ENCODE data around the gene CACNG5. TPM values are rescaled to one million over a fixed set of nuclear protein-coding genes. Genes with fewer than 3 reads are reported as not detected.

CACNG5 gene
- total and polyA plus RNA-seq, 4 donors, result not detected

DNA sequence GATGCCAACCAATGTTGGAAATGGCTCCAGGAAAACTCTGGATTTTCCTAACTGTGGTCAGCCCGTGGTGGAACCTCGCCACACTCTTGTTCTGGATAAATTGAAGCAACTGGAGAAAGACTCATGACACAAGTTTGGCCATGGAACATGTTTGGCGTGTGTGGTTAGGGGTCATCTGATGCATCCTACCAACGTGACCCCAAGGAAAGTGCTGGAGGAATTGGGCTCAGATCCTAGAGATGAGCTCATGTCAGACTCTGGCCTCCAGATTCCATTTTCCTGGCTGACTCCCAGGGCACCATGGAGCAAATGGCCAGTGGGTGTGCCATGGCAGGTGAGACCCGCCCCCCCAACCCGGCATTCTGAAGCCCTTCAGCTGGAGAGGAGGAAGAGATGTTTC is 58.5 kb downstream of the CACNG5 start (continued):
- TF ChIP-seq, protein P1, sequence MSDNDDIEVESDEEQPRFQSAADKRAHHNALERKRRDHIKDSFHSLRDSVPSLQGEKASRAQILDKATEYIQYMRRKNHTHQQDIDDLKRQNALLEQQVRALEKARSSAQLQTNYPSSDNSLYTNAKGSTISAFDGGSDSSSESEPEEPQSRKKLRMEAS (IDR thresholded peaks at IDR 0.05), result no peak

DNA sequence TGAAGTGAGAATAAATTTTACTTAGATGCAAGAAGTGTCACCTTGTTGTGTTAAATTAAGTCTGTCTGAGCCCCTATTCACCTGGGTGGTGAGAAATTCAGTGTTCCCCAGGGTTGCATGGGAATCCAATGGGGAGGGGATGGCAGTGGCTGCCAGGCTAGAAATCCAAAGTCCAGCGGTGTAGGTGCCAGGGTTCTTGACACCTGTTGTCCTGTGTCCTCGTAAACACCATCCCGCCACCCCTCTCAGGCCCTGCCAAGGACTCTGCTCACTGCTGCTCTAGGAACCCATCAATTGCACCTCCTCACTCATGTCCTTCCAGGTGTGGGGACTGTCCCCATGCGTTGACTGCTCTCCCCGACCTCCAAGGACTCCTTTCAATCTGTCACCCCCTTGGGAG is 58.9 kb downstream of the CACNG5 start:
- Histone ChIP-seq H3K9me3 (ENCODE audit: control insufficient read depth in 4 of 4, low read length in 3 of 4) (no peaks in the 10 kb centered on the region), H3K4me1 (ENCODE audit: control insufficient read depth in 4 of 4, insufficient read depth in 4 of 4, low read length in 3 of 4) (no peaks in the 10 kb centered on the region), H3K36me3 (ENCODE audit: control insufficient read depth in 4 of 4, insufficient read depth in 3 of 4, low read depth in 1 of 4, low read length in 3 of 4) (no peaks in the 10 kb centered on the region), H3K4me3 (ENCODE audit: low read depth in 1 of 3, low read length in 3 of 3) (no peak overlapping the region), H3K27ac (ENCODE audit: low read depth in 1 of 2, low read length in 2 of 2) (no peak overlapping the region), H3K27me3 (ENCODE audit: control insufficient read depth in 4 of 4, insufficient read depth in 4 of 4, low read length in 3 of 4) (no peaks in the 10 kb centered on the region), H3K9ac (ENCODE audit: low read depth in 1 of 2, low read length in 2 of 2) (no peak overlapping the region)
- WGBS, result 63% methylated on average over 5 of the region's 5 CpGs
- TF ChIP-seq HNF4G (IDR thresholded peaks at IDR 0.05), result no peak
- no peak for TF ChIP-seq RAD21 (IDR thresholded peaks at IDR 0.05)
- no peak for TF ChIP-seq EGR1 (IDR thresholded peaks at IDR 0.05; ENCODE audit: low read depth in 2 of 2)
- TF ChIP-seq YY1 (IDR thresholded peaks at IDR 0.05), result no peak
- TF ChIP-seq RXRA (IDR thresholded peaks at IDR 0.05), result no peak
- no peak for DNase-seq (ENCODE audit: low spot score)

DNA sequence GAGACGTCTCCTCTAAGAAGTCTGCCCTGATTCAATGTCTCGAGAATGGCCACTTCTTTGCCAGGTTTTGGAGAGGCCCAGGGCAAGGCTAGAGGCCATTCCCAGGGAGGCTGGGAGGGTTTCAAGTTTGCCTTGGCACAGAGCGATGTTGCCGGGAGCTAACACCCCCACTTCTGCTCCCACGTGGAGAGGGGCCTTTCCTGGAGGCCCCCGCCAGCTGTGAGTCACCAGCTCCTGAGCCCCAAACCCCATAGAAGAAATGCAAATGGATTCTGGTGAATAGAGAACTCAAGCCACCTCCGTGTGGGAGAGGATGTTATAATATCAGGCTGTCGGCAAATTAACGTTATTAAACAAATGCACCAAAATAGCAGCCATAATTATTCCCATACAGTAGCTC is 62.2 kb downstream of the CACNG5 start:
- 82% methylated on average over 9 of the region's 9 CpGs for WGBS
- TF ChIP-seq, protein P2, sequence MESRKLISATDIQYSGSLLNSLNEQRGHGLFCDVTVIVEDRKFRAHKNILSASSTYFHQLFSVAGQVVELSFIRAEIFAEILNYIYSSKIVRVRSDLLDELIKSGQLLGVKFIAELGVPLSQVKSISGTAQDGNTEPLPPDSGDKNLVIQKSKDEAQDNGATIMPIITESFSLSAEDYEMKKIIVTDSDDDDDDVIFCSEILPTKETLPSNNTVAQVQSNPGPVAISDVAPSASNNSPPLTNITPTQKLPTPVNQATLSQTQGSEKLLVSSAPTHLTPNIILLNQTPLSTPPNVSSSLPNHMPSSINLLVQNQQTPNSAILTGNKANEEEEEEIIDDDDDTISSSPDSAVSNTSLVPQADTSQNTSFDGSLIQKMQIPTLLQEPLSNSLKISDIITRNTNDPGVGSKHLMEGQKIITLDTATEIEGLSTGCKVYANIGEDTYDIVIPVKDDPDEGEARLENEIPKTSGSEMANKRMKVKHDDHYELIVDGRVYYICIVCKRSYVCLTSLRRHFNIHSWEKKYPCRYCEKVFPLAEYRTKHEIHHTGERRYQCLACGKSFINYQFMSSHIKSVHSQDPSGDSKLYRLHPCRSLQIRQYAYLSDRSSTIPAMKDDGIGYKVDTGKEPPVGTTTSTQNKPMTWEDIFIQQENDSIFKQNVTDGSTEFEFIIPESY (IDR thresholded peaks at IDR 0.05), result no peak
- no peak for TF ChIP-seq GABPA (IDR thresholded peaks at IDR 0.05 in 1 of 2, conservative IDR thresholded peaks at IDR 0.05 in 1 of 2)
- TF ChIP-seq, protein P3, sequence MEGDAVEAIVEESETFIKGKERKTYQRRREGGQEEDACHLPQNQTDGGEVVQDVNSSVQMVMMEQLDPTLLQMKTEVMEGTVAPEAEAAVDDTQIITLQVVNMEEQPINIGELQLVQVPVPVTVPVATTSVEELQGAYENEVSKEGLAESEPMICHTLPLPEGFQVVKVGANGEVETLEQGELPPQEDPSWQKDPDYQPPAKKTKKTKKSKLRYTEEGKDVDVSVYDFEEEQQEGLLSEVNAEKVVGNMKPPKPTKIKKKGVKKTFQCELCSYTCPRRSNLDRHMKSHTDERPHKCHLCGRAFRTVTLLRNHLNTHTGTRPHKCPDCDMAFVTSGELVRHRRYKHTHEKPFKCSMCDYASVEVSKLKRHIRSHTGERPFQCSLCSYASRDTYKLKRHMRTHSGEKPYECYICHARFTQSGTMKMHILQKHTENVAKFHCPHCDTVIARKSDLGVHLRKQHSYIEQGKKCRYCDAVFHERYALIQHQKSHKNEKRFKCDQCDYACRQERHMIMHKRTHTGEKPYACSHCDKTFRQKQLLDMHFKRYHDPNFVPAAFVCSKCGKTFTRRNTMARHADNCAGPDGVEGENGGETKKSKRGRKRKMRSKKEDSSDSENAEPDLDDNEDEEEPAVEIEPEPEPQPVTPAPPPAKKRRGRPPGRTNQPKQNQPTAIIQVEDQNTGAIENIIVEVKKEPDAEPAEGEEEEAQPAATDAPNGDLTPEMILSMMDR (IDR thresholded peaks at IDR 0.05; ENCODE audit: low read depth, low read length, missing input control), result no peak
- no peak for TF ChIP-seq SP1 (IDR thresholded peaks at IDR 0.05)
- no peak for TF ChIP-seq HNF4G (IDR thresholded peaks at IDR 0.05)
- TF ChIP-seq NR2F2 (IDR thresholded peaks at IDR 0.05), result no peak
- no peak for TF ChIP-seq EGR1 (IDR thresholded peaks at IDR 0.05; ENCODE audit: low read depth in 2 of 2)
- TF ChIP-seq, protein P4, sequence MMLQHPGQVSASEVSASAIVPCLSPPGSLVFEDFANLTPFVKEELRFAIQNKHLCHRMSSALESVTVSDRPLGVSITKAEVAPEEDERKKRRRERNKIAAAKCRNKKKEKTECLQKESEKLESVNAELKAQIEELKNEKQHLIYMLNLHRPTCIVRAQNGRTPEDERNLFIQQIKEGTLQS (IDR thresholded peaks at IDR 0.05), result no peak
- TF ChIP-seq, protein P5, sequence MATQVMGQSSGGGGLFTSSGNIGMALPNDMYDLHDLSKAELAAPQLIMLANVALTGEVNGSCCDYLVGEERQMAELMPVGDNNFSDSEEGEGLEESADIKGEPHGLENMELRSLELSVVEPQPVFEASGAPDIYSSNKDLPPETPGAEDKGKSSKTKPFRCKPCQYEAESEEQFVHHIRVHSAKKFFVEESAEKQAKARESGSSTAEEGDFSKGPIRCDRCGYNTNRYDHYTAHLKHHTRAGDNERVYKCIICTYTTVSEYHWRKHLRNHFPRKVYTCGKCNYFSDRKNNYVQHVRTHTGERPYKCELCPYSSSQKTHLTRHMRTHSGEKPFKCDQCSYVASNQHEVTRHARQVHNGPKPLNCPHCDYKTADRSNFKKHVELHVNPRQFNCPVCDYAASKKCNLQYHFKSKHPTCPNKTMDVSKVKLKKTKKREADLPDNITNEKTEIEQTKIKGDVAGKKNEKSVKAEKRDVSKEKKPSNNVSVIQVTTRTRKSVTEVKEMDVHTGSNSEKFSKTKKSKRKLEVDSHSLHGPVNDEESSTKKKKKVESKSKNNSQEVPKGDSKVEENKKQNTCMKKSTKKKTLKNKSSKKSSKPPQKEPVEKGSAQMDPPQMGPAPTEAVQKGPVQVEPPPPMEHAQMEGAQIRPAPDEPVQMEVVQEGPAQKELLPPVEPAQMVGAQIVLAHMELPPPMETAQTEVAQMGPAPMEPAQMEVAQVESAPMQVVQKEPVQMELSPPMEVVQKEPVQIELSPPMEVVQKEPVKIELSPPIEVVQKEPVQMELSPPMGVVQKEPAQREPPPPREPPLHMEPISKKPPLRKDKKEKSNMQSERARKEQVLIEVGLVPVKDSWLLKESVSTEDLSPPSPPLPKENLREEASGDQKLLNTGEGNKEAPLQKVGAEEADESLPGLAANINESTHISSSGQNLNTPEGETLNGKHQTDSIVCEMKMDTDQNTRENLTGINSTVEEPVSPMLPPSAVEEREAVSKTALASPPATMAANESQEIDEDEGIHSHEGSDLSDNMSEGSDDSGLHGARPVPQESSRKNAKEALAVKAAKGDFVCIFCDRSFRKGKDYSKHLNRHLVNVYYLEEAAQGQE (IDR thresholded peaks at IDR 0.05), result no peak
- no peak for TF ChIP-seq HNF4A (conservative IDR thresholded peaks at IDR 0.05)
- Histone ChIP-seq H3K9me3 (ENCODE audit: control insufficient read depth in 4 of 4, low read length in 3 of 4) (no peaks in the 10 kb centered on the region), H3K36me3 (ENCODE audit: control insufficient read depth in 4 of 4, insufficient read depth in 3 of 4, low read depth in 1 of 4, low read length in 3 of 4) (no peaks in the 10 kb centered on the region), H3K4me3 (ENCODE audit: low read depth in 1 of 3, low read length in 3 of 3) (no peak overlapping the region), H3K9ac (ENCODE audit: low read depth in 1 of 2, low read length in 2 of 2) (no peak overlapping the region), H3K27me3 (ENCODE audit: control insufficient read depth in 4 of 4, insufficient read depth in 4 of 4, low read length in 3 of 4) (no peaks in the 10 kb centered on the region), H3K4me1 (ENCODE audit: control insufficient read depth in 4 of 4, insufficient read depth in 4 of 4, low read length in 3 of 4) (no peaks in the 10 kb centered on the region), H3K27ac (ENCODE audit: low read depth in 1 of 2, low read length in 2 of 2) (no peak overlapping the region)
- DNase-seq (ENCODE audit: low spot score), result no peak
